Ovary (tissue), 9 donors: ENCODE data around the gene DIDO1. TPM values are rescaled to one million over a fixed set of nuclear protein-coding genes. Genes with fewer than 3 reads are reported as not detected.

Source experiments
- DNase-seq, 5 donors: peaks; one replicate each; pipeline ENCODE4 v3.0.0-alpha.2; 2019 to 2020
- H3K27ac ChIP-seq, 2 donors: fragments of 200-600 bp; one replicate each; pipeline versions ENCODE4 v1.5.1 to v1.8.0; 2019 to 2022
- H3K27me3 ChIP-seq: fragments of 200-600 bp; one replicate; pipeline ENCODE4 v1.8.0; 2022
- H3K36me3 ChIP-seq: fragments of 200-600 bp; sonication (generic); one replicate; pipeline ENCODE4 v1.5.1; 2019
- H3K4me1 ChIP-seq: one replicate; pipeline ENCODE4 v1.8.1; 2013; ENCODE audit warnings: mild to moderate bottlenecking, moderate library complexity; ENCODE audit not compliant: insufficient read depth
- H3K4me3 ChIP-seq: fragments of 200-600 bp; sonication (generic); one replicate; pipeline ENCODE4 v1.5.1; 2017
- H3K9me3 ChIP-seq, 2 donors: fragments of 200-600 bp in 1 of 2; sonication (generic) in 1 of 2; one replicate each; pipeline versions ENCODE4 v1.5.1 to v1.8.1; 2013 to 2019; ENCODE audit warnings: mild to moderate bottlenecking in 1 of 2, moderate library complexity in 1 of 2
- EP300 ChIP-seq: sonication (generic); formaldehyde crosslinking; IDR thresholded peaks from one replicate; pipeline ENCODE4 v1.6.1; 2017; ENCODE audit warnings: antibody characterized with exemption
- POLR2A ChIP-seq: fragments of 450-650 bp; IDR thresholded peaks from one replicate; pipeline ENCODE4 v1.6.1; 2017; ENCODE audit warnings: antibody characterized with exemption, mild to moderate bottlenecking, moderate library complexity
- WGBS, 3 donors: extraction: QIAGEN DNeasy Blood & Tissue Kit in 1 of 3; methylation state at CpG; one replicate each; pipeline versions ENCODE4 v1.1.5 to v1.1.7; 2013 to 2017; 5-methylcytosine and 5-hydroxymethylcytosine counted together
- intact Hi-C, 4 donors: fragments of 100-400 bp; cut with DNase I; formaldehyde crosslinking; loops; one replicate each; pipeline versions ENCODE4 v1.11.0 to v1.15.1; 2022 to 2023
- polyA plus RNA-seq, 2 donors: library from polyadenylated mRNA; stranded (reverse); fragments of 200-250 nt in 1 of 2; fragments of 350-450 nt in 1 of 2; fragmentation: Illumina TruSeq in 1 of 2; extraction: RNeasy Lipid Tissue Mini Kit (QIAGEN cat#74804) in 1 of 2; gene quantifications; one replicate each; pipeline ENCODE4 v1.2.3, GENCODE V29; 2013 to 2014
- total RNA-seq, 7 donors: library from RNA; depleted of rRNA in 2 of 7; stranded (reverse); fragments of >200 nt in 2 of 7; fragmentation: NEBNext Ultra II Directional in 3 of 7; extraction: Animal tissue kit (Norgen Biotek cat#: 25700) in 3 of 7; gene quantifications; one replicate each; pipeline versions ENCODE4 v1.1.0 to v1.2.4, GENCODE V29; 2016 to 2023
- TF ChIP-seq, protein P1 (sequence below), 3 donors: fragments of 450-650 bp in 2 of 3; fragments of 200-600 bp in 1 of 3; IDR thresholded peaks; one replicate each; pipeline versions ENCODE4 v1.5.1 to v1.8.0; 2016 to 2022; ENCODE audit warnings: antibody characterized with exemption in 3 of 3, mild to moderate bottlenecking in 1 of 3
- donor health status: DM: no; HTN: no; CAD: no; lungs with moderate emphysema.
- donor health status: DM: no; HTN: no; CAD: no.
- donor health status: Bipolar disorder and iron deficiency.
- donor health status: DM: yes; HTN: yes; CAD: no.
- donor health status: DM: no; HTN: no; CAD: no.
- donor health status: DM: yes; HTN: yes; CAD: no.

Gene DIDO1
- total and polyA plus RNA-seq, 9 donors = 42.9 to 82.2 (median 56.2) TPM

DNA sequence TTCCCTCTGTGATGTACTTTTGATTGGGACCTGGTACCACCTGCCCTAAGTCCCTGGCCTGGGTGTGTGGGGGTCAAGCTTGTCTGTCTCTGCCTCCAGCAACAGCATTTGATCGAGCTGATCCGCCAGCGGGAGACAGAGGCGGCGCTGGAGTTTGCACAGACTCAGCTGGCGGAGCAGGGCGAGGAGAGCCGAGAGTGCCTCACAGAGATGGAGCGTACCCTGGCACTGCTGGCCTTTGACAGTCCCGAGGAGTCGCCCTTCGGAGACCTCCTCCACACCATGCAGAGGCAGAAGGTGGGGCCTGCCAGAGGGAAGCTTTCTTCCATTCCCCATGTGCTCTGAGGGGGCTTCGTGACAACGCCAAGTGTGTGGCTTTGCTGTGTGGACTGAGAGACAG is 17.1 kb upstream of the DIDO1 start:
- WGBS, 3 donors = 85 to 88% (median 87%) methylated on average over 14 of the region's 14 CpGs
- Histone ChIP-seq H3K36me3 (no peaks in the 10 kb centered on the region), H3K27ac (no peak overlapping the region), H3K4me1 (peaks cover 12% of the 10 kb centered on the region), H3K27me3 (no peaks in the 10 kb centered on the region), H3K4me3 (no peak overlapping the region), H3K9me3 (no peaks in the 10 kb centered on the region)
- intact Hi-C loops = no loop called here
- TF ChIP-seq, protein P1, sequence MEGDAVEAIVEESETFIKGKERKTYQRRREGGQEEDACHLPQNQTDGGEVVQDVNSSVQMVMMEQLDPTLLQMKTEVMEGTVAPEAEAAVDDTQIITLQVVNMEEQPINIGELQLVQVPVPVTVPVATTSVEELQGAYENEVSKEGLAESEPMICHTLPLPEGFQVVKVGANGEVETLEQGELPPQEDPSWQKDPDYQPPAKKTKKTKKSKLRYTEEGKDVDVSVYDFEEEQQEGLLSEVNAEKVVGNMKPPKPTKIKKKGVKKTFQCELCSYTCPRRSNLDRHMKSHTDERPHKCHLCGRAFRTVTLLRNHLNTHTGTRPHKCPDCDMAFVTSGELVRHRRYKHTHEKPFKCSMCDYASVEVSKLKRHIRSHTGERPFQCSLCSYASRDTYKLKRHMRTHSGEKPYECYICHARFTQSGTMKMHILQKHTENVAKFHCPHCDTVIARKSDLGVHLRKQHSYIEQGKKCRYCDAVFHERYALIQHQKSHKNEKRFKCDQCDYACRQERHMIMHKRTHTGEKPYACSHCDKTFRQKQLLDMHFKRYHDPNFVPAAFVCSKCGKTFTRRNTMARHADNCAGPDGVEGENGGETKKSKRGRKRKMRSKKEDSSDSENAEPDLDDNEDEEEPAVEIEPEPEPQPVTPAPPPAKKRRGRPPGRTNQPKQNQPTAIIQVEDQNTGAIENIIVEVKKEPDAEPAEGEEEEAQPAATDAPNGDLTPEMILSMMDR (IDR thresholded peaks at IDR 0.05) = no peak
- TF ChIP-seq POLR2A = no peak
- DNase-seq = peak in 2 of 5 donors; percentile 13 to 20

- no peak overlapping the region for H3K27ac ChIP-seq
- H3K9me3 ChIP-seq = no peaks in the 10 kb centered on the region
- H3K36me3 ChIP-seq = no peaks in the 10 kb centered on the region
- intact Hi-C loops = no loop called here
- peak in 1 of 5 donors; percentile 20 for DNase-seq
- 68 to 75% (median 68%) methylated on average over 2 of the region's 2 CpGs for whole genome bisulfite sequencing, 3 donors
- peaks cover 10% of the 10 kb centered on the region for H3K4me1 ChIP-seq
- H3K4me3 ChIP-seq = no peak overlapping the region
- TF ChIP-seq, protein P1 (IDR thresholded peaks at IDR 0.05) = no peak
- H3K27me3 ChIP-seq = no peaks in the 10 kb centered on the region
Measured at GRCh38 chr20:62942456-62942855, 16.2 kb upstream of the DIDO1 start.

DNA sequence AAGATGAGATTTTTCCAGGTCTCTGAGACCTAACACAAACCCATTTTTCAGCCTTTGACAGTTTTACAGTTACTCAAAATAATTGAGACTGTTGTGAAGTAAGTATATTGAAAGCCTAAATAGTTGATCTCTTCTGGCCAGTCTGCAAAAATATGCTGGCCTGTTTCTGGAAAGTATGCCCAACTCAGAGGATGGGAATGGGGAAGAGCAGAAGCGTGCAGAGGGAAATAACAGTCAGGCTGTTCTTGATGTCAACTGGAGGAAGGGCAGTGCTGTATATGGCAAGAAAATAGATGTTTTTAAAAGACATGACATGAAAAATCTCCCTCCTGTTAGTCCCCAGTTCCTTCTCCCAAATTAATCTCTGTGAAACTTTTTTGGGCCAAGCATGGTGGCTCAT is 15.5 kb upstream of the DIDO1 start:
- no peak overlapping the region for H3K27ac ChIP-seq
- no peaks in the 10 kb centered on the region for H3K9me3 ChIP-seq
- peaks cover 7% of the 10 kb centered on the region for H3K4me1 ChIP-seq
- intact Hi-C loops = no loop called here
- 76 to 84% (median 79%) methylated on average over 1 of the region's 1 CpG for whole genome bisulfite sequencing, 3 donors
- H3K27me3 ChIP-seq = no peaks in the 10 kb centered on the region
- no peaks in the 10 kb centered on the region for H3K36me3 ChIP-seq
- no peak for DNase-seq
- no peak overlapping the region for H3K4me3 ChIP-seq
- TF ChIP-seq POLR2A = no peak

GRCh38 chr20:62940875-62941274 is 14.6 kb upstream of the DIDO1 start:
- Histone ChIP-seq H3K4me1 (peaks cover 10% of the 10 kb centered on the region), H3K36me3 (no peaks in the 10 kb centered on the region), H3K27ac (no peak overlapping the region)

DNA sequence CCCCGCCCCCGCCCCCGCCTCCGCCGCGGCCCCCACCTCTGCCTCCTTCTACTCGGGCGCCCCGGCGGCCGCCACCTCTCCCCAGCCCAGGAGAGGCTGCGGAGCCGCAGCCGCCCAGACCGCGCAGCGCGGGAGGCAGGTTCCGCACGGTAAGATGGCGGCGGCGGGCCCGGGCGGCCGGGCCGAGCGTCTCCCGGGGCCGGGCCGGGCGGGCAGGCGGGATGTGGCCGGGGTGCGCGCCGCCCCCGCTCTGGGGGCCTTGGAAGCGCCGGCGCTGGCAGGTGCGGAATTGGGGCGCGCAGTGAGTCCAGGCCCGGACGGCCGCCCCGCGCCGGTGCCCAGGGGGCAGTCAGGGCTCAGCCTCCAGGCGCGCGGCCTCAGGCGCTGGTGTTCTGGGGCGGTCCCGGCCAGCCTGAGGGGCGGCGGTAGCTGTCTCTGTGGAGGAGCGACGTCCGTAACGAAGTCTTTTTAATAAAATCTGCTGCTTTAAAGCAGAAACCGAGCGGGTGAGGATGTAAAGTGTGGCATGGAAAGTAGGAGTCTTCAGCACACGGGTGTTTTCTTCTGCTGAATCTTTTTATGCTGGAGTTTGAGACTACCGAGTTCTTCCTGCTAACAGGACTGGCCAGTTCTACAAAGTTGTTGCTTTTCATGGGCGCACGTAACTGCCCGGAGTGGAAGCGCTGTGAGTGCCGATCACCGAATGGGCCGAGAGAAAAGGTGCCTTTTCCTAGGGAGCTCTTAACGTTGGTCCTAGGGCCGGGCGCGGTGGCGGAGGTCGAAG is 12.0 kb upstream of the DIDO1 start, which contains the start of gene GID8:
Gene GID8 (plus strand): TSS at position 43 of the 784 bp plus-strand sequence. CDS start 3,356 bp downstream, outside the sequence.
- DNase-seq = peak in 3 of 5 donors; percentile 33 to 54 (median 37)
- peaks cover 15% of the 10 kb centered on the region for H3K4me1 ChIP-seq

More at GRCh38 chr20:62940875-62941274, 14.6 kb upstream of the DIDO1 start:
- WGBS, 3 donors = 82 to 88% (median 87%) methylated on average over 8 of the region's 8 CpGs
- intact Hi-C loops = no loop called here
- DNase-seq = no peak
- no peaks in the 10 kb centered on the region for H3K27me3 ChIP-seq
- no peaks in the 10 kb centered on the region for H3K9me3 ChIP-seq
- no peak overlapping the region for H3K4me3 ChIP-seq
- TF ChIP-seq EP300 (no peak), POLR2A (no peak)
- TF ChIP-seq, protein P1 (IDR thresholded peaks at IDR 0.05) = no peak

More for the DNA sequence above, 12.0 kb upstream of the DIDO1 start, which contains the start of gene GID8:
- Histone ChIP-seq H3K36me3 (no peaks in the 10 kb centered on the region), H3K9me3 (no peaks in the 10 kb centered on the region), H3K27ac (peak within 1 kb of the TSS; percentile 76 to 79), H3K4me3 (peak within 1 kb of the TSS; percentile 97), H3K27me3 (no peaks in the 10 kb centered on the region)
- intact Hi-C loops = no loop called here
- 0 to 1% (median 0%) methylated on average over 37 to 79 of the region's 79 CpGs for WGBS, 3 donors
- TF ChIP-seq, protein P1 (IDR thresholded peaks at IDR 0.05) = no peak
- TF ChIP-seq EP300 (no peak), POLR2A (no peak)
